K562 (cell line): ENCODE results near the gene PRICKLE4. TPM values are rescaled to one million over a fixed set of nuclear protein-coding genes. Genes with fewer than 3 reads are reported as not detected.

Experiments used
- CBX1 ChIP-seq: sonication (generic); IDR thresholded peaks from 2 replicates; pipeline ENCODE4 v1.6.1; 2016; ENCODE audit warnings: antibody characterized with exemption, low read depth, mild to moderate bottlenecking
- DACH1 ChIP-seq: fragments of 450-650 bp; IDR thresholded peaks from 2 replicates; pipeline ENCODE4 v1.6.1; 2018; ENCODE audit not compliant: partially characterized antibody
- NCOA1 ChIP-seq: fragments of 450-650 bp; IDR thresholded peaks from 2 replicates; pipeline ENCODE4 v1.6.1; 2016; ENCODE audit warnings: low read depth
- PHF20 ChIP-seq: fragments of 450-650 bp; IDR thresholded peaks from 2 replicates; pipeline ENCODE4 v1.6.1; 2018; ENCODE audit not compliant: partially characterized antibody
- POLR2H ChIP-seq: IDR thresholded peaks from 2 replicates; pipeline ENCODE4 v1.6.1; 2016; ENCODE audit warnings: missing genetic modification characterization, low read depth, mild to moderate bottlenecking, control low read depth, missing compliant biosample characterization, moderate library complexity
- SOX6 ChIP-seq: fragments of 450-650 bp; IDR thresholded peaks from 2 replicates; pipeline ENCODE4 v1.6.1; 2014; ENCODE audit warnings: mild to moderate bottlenecking
- TRIM28 ChIP-seq: fragments of 450-650 bp; IDR thresholded peaks from 2 replicates; pipeline ENCODE4 v1.6.1; 2017
- ZC3H11A ChIP-seq: IDR thresholded peaks from 2 replicates; pipeline ENCODE4 v1.6.1; 2012; ENCODE audit warnings: low read depth, low read length, improper control_type of control experiment
- ZNF143 ChIP-seq: sonication (generic); formaldehyde crosslinking; IDR thresholded peaks from 2 replicates; pipeline ENCODE4 v1.9.0; 2022; ENCODE audit warnings: mild to moderate bottlenecking, missing genetic modification reagents
- ZNF551 ChIP-seq: fragments of 250-450 bp; sonication (Bioruptor Pico); IDR thresholded peaks from 2 replicates; pipeline ENCODE4 v1.5.0; 2021; ENCODE audit warnings: mild to moderate bottlenecking, moderate library complexity
- polyA plus RNA-seq, 8 experiments: library from polyadenylated mRNA; depleted of rRNA in 4 of 8; stranded (reverse) in 5 of 8; unstranded in 3 of 8; fragments of >200 nt; fragmentation: Nextera tagmentation in 2 of 8; fragmentation: Illumina TruSeq in 1 of 8; extraction: Ambion mirVana in 2 of 8; extraction: Trizol in 1 of 8; gene quantifications; 2 replicates each; pipeline versions ENCODE4 v1.2.1 to v1.2.3, GENCODE V29; 2011 to 2014; ENCODE audit warnings: inconsistent platforms in 1 of 8, missing spikeins in 1 of 8
- total RNA-seq, 7 experiments: library from RNA; depleted of rRNA in 6 of 7; stranded (reverse); fragments of >200 nt in 6 of 7; fragmentation: Illumina TruSeq in 2 of 7; extraction: Trizol in 2 of 7; gene quantifications; 2 replicates each; pipeline versions ENCODE4 v1.2.1 to v1.2.3, GENCODE V29; 2011 to 2021; ENCODE audit warnings: low replicate concordance in 1 of 7
- TF ChIP-seq, protein P1 (sequence below): IDR thresholded peaks from 2 replicates; pipeline ENCODE4 v1.6.1; 2014; ENCODE audit warnings: antibody characterized with exemption
- TF ChIP-seq, protein P2 (sequence below): sonication (generic); formaldehyde crosslinking; IDR thresholded peaks from 2 replicates; pipeline ENCODE4 v1.8.0; 2022; ENCODE audit warnings: mild to moderate bottlenecking, missing genetic modification reagents
- TF ChIP-seq, protein P3 (sequence below): fragments of 450-650 bp; formaldehyde crosslinking; IDR thresholded peaks from 2 replicates; pipeline ENCODE4 v1.4.0; 2020; ENCODE audit warnings: mild to moderate bottlenecking, mixed read lengths
- TF ChIP-seq, protein P4 (sequence below): sonication (generic); formaldehyde crosslinking; IDR thresholded peaks from 2 replicates; pipeline ENCODE4 v1.8.0; 2022; ENCODE audit warnings: mild to moderate bottlenecking, low read depth, missing genetic modification reagents

The PRICKLE4 gene
- total and polyA plus RNA-seq, 9 of the 15 experiments (the other 6 are each of a cell fraction or from before 2014, with no cell fraction given), result 0.20 to 0.32 (median 0.27) TPM; not detected in 6

DNA sequence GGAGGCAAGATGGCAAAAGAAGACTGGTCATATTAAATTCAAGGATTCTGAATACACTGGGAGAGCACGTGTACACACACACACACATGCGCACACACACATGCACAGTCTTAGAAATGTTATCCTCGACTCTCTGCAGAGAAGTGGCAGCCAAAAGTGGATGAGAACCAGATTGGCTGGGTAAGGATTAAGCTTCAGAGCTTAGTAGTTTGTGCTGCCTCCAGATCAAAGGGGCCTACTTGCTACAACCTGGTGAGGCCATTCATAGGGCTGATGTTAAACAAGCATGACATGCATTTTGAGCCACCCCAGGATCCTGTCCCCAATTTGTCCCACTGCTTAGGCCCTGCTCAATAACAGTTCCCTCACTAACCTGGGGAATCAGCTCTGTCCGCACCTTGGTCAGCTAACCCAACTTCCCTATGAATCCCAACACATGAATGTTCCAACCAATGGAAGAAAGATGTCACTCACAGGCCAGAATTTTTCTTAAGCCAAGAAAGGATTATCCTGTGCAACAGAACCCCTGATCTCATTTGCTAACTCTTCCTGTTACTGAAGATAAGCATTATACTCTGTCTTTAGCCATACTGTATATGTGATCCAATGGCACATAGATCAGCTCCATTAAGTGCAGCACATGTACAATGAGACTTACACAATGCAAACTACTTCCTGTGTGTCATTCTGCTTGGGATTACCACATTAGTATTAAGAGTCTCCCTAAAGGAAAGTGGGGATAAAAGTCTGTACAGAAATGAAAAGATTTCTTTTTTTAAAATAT lies 37.9 kb downstream of the PRICKLE4 start (continued):
- TF ChIP-seq CBX1 (no peak), PHF20 (no peak), TRIM28 (0 out of 2 replicates have a peak, but pooled peaks have one; percentile 38), DACH1 (no peak), ZNF551 (no peak), ZNF143 (CRISPR knock-in tag) (no peak), NCOA1 (peak; percentile 53; the same call in 1 of the 2 replicates), ZC3H11A (no peak), SOX6 (peak; percentile 85), POLR2H (tag) (no peak)
- TF ChIP-seq, protein P1, sequence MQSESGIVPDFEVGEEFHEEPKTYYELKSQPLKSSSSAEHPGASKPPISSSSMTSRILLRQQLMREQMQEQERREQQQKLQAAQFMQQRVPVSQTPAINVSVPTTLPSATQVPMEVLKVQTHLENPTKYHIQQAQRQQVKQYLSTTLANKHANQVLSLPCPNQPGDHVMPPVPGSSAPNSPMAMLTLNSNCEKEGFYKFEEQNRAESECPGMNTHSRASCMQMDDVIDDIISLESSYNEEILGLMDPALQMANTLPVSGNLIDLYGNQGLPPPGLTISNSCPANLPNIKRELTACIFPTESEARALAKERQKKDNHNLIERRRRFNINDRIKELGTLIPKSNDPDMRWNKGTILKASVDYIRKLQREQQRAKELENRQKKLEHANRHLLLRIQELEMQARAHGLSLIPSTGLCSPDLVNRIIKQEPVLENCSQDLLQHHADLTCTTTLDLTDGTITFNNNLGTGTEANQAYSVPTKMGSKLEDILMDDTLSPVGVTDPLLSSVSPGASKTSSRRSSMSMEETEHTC, result no peak
- TF ChIP-seq, protein P2, sequence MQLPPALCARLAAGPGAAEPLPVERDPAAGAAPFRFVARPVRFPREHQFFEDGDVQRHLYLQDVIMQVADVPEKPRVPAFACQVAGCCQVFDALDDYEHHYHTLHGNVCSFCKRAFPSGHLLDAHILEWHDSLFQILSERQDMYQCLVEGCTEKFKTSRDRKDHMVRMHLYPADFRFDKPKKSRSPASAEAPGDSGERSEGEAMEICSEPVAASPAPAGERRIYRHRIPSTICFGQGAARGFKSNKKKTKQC (CRISPR knock-in tag), result no peak
- TF ChIP-seq, protein P3, sequence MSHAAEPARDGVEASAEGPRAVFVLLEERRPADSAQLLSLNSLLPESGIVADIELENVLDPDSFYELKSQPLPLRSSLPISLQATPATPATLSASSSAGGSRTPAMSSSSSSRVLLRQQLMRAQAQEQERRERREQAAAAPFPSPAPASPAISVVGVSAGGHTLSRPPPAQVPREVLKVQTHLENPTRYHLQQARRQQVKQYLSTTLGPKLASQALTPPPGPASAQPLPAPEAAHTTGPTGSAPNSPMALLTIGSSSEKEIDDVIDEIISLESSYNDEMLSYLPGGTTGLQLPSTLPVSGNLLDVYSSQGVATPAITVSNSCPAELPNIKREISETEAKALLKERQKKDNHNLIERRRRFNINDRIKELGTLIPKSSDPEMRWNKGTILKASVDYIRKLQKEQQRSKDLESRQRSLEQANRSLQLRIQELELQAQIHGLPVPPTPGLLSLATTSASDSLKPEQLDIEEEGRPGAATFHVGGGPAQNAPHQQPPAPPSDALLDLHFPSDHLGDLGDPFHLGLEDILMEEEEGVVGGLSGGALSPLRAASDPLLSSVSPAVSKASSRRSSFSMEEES, result no peak
- TF ChIP-seq, protein P4, sequence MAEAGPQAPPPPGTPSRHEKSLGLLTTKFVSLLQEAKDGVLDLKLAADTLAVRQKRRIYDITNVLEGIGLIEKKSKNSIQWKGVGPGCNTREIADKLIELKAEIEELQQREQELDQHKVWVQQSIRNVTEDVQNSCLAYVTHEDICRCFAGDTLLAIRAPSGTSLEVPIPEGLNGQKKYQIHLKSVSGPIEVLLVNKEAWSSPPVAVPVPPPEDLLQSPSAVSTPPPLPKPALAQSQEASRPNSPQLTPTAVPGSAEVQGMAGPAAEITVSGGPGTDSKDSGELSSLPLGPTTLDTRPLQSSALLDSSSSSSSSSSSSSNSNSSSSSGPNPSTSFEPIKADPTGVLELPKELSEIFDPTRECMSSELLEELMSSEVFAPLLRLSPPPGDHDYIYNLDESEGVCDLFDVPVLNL, result no peak
